Measurements from ENCODE around the gene LOXL3. TPM values are rescaled to one million over a fixed set of nuclear protein-coding genes. Genes with fewer than 3 reads are reported as not detected.
A peak's percentile ranks its signal among the peaks of the same experiment; 100 is the strongest.

The LOXL3 gene
- total RNA-seq, 1 donor from 2014 or later: 2.3 TPM

GRCh38 chr2:74530239-74531187, 23.2 kb downstream of the LOXL3 start:
- H3K36me3 Mint-ChIP-seq (ENCODE audit: low read depth): peaks cover 63% of the 10 kb centered on the region
- TF ChIP-seq CTCF (IDR thresholded peaks at IDR 0.05): no peak
- ChIA-PET POLR2A (interaction anchor here (0.8 to 8.8 kb wide), 34 partner anchors 8 to 352 kb away, joined by 3 to 63 read pairs (median 5); partner anchors contain the start of genes C2orf81, CCDC142, DOK1 and INO80B), CTCF (interaction anchor here (0.9 to 4.4 kb wide), 11 partner anchors 8 to 58 kb away, joined by 3 to 34 read pairs (median 5); partner anchors contain the start of genes CCDC142, LBX2, PCGF1 and TTC31)
- intact Hi-C loops (cut with micrococcal nuclease): loop anchor here (1.0 to 5.0 kb wide), 4 partner anchors 193 to 702 kb away; partner anchors contain the start of genes MTHFD2 and STAMBP
- H3K4me3 Mint-ChIP-seq: peak overlapping the region; percentile 97
- ATAC-seq (ENCODE audit: low read depth) (peak; percentile 11), DNase-seq (peak; percentile 47)
- H3K27me3 Mint-ChIP-seq: no peaks in the 10 kb centered on the region
- H3K9me3 Mint-ChIP-seq: no peaks in the 10 kb centered on the region
- H3K4me1 Mint-ChIP-seq: peaks cover 55% of the 10 kb centered on the region
- peak overlapping the region; percentile 96 for H3K27ac Mint-ChIP-seq

GRCh38 chr2:74529357-74530238, 24.1 kb downstream of the LOXL3 start, which contains the start of the genes AUP1 and HTRA2:
Gene AUP1, minus strand, starts transcription at chr2:74529706. Its CDS starts 77 bp downstream, at chr2:74529629.
Gene HTRA2, plus strand, starts transcription at chr2:74529933. Its CDS starts 74 bp downstream, at chr2:74530007.
- intact Hi-C loops (cut with micrococcal nuclease): loop anchor here (1.0 to 5.0 kb wide), 18 partner anchors 10 to 792 kb away; partner anchors contain the start of genes C2orf81, DGUOK, DOK1 and INO80B

GRCh38 chr2:74528600-74529356, 25.0 kb downstream of the LOXL3 start:
- Mint-ChIP-seq H3K9me3 (no peaks in the 10 kb centered on the region), H3K4me3 (peak overlapping the region; percentile 97), H3K4me1 (peaks cover 55% of the 10 kb centered on the region), H3K27me3 (no peaks in the 10 kb centered on the region), H3K36me3 (ENCODE audit: low read depth) (peaks cover 63% of the 10 kb centered on the region), H3K27ac (peak overlapping the region; percentile 96)
- ChIA-PET POLR2A (interaction anchor here (0.6 to 8.8 kb wide), 23 partner anchors 10 to 89 kb away, joined by 3 to 63 read pairs (median 8); partner anchors contain the start of genes CCDC142, DOK1, INO80B and LBX2), CTCF (interaction anchor here (0.6 to 1.2 kb wide), 3 partner anchors 28 to 64 kb away, joined by 3 to 4 read pairs (median 3); partner anchors contain the start of genes CCDC142 and TTC31)
- ATAC-seq (ENCODE audit: low read depth) (peak; percentile 0), DNase-seq (no peak)
- intact Hi-C loops (cut with micrococcal nuclease): loop anchor here (1.0 to 2.0 kb wide), 14 partner anchors 11 to 791 kb away; partner anchors contain the start of genes C2orf81, DGUOK, DOK1 and INO80B
- TF ChIP-seq CTCF (IDR thresholded peaks at IDR 0.05): no peak

More at GRCh38 chr2:74529357-74530238, 24.1 kb downstream of the LOXL3 start, which contains the start of the genes AUP1 and HTRA2:
- H3K36me3 Mint-ChIP-seq (ENCODE audit: low read depth): peaks cover 66% of the 10 kb centered on the region
- DNase-seq (peak; percentile 87), ATAC-seq (ENCODE audit: low read depth) (peak; percentile 83)
- ChIA-PET CTCF (interaction anchor here (0.8 to 1.2 kb wide), 4 partner anchors 9 to 46 kb away, joined by 3 to 6 read pairs (median 4); partner anchors contain the start of genes CCDC142 and TTC31), POLR2A (interaction anchor here (0.6 to 8.8 kb wide), 30 partner anchors 9 to 351 kb away, joined by 3 to 63 read pairs (median 6); partner anchors contain the start of genes CCDC142, DOK1, INO80B and LBX2)
- no peaks in the 10 kb centered on the region for H3K27me3 Mint-ChIP-seq
- peak within 1 kb of the TSS; percentile 97 for H3K4me3 Mint-ChIP-seq
- TF ChIP-seq CTCF (IDR thresholded peaks at IDR 0.05): no peak
- H3K4me1 Mint-ChIP-seq: peaks cover 55% of the 10 kb centered on the region
- H3K9me3 Mint-ChIP-seq: no peaks in the 10 kb centered on the region
- peak within 1 kb of the TSS; percentile 96 for H3K27ac Mint-ChIP-seq

- TF ChIP-seq CTCF (IDR thresholded peaks at IDR 0.05): no peak
- Mint-ChIP-seq H3K4me1 (peaks cover 55% of the 10 kb centered on the region), H3K36me3 (ENCODE audit: low read depth) (peaks cover 58% of the 10 kb centered on the region), H3K27ac (peak overlapping the region; percentile 96), H3K27me3 (no peaks in the 10 kb centered on the region), H3K9me3 (no peaks in the 10 kb centered on the region), H3K4me3 (peak overlapping the region; percentile 97)
- ATAC-seq (ENCODE audit: low read depth) (no peak), DNase-seq (no peak)
- ChIA-PET CTCF (no interaction called here), POLR2A (interaction anchor here (2.1 to 8.8 kb wide), 2 partner anchors 11 to 46 kb away, joined by 13 to 63 read pairs; partner anchors contain the start of genes CCDC142 and TTC31)
- intact Hi-C loops (cut with micrococcal nuclease): loop anchor here (2.0 kb wide), 2 partner anchors 73 to 541 kb away; partner anchors contain the start of gene INO80B
Observed at GRCh38 chr2:74527741-74528140, 26.0 kb downstream of the LOXL3 start.

Data from activated B cell treated with CpG ODN at 0.5 μM for 24 hours (primary cell).